HepG2 (cell line): ENCODE results near the gene ALDH7A1. TPM values are rescaled to one million over a fixed set of nuclear protein-coding genes. Genes with fewer than 3 reads are reported as not detected.

Experiments
- FOXJ3 ChIP-seq: sonication (generic); formaldehyde crosslinking; IDR thresholded peaks from 2 replicates; pipeline ENCODE4 v1.4.0; 2020; ENCODE audit warnings: missing genetic modification reagents, mild to moderate bottlenecking, borderline replicate concordance
- GMEB2 ChIP-seq: IDR thresholded peaks from 2 replicates; pipeline ENCODE4 v1.6.1; 2016; ENCODE audit warnings: missing biosample characterization, missing genetic modification reagents, low read depth
- MTF1 ChIP-seq: sonication (generic); formaldehyde crosslinking; IDR thresholded peaks from 2 replicates; pipeline ENCODE4 v1.5.0; 2020; ENCODE audit warnings: missing genetic modification reagents
- TRIM22 ChIP-seq: fragments of 450-650 bp; IDR thresholded peaks from 2 replicates; pipeline ENCODE4 v1.6.1; 2017
- ZBTB33 ChIP-seq: sonication (generic); formaldehyde crosslinking; IDR thresholded peaks from 2 replicates; pipeline ENCODE4 v1.4.0; 2020; ENCODE audit warnings: missing genetic modification reagents
- ZBTB4 ChIP-seq: sonication (generic); formaldehyde crosslinking; IDR thresholded peaks from 2 replicates; pipeline ENCODE4 v1.4.0; 2020; ENCODE audit warnings: missing genetic modification reagents, mild to moderate bottlenecking, borderline replicate concordance
- ZFP36 ChIP-seq: fragments of 150-350 bp; IDR thresholded peaks from 2 replicates; pipeline ENCODE4 v1.6.1; 2018; ENCODE audit warnings: borderline replicate concordance, low read length, low read depth; ENCODE audit not compliant: partially characterized antibody
- ZFP36L1 ChIP-seq: sonication (generic); formaldehyde crosslinking; IDR thresholded peaks from 2 replicates; pipeline ENCODE4 v1.8.0; 2022; ENCODE audit warnings: mild to moderate bottlenecking, missing genetic modification reagents, moderate library complexity
- ZNF205 ChIP-seq: IDR thresholded peaks from 2 replicates; pipeline ENCODE4 v1.6.1; 2018; ENCODE audit warnings: missing biosample characterization, missing genetic modification reagents
- ZNF276 ChIP-seq: sonication (generic); formaldehyde crosslinking; IDR thresholded peaks from 2 replicates; pipeline ENCODE4 v1.4.0; 2020; ENCODE audit warnings: mild to moderate bottlenecking, low read depth, missing genetic modification reagents
- ZNF605 ChIP-seq: sonication (generic); formaldehyde crosslinking; IDR thresholded peaks from 2 replicates; pipeline ENCODE4 v1.8.0; 2022; ENCODE audit warnings: mild to moderate bottlenecking, missing genetic modification reagents
- ZNF652 ChIP-seq: IDR thresholded peaks from 2 replicates; pipeline ENCODE4 v1.6.1; 2016; ENCODE audit warnings: low read depth, borderline replicate concordance
- ZNF678 ChIP-seq: sonication (generic); formaldehyde crosslinking; IDR thresholded peaks from 2 replicates; pipeline ENCODE4 v1.4.0; 2020; ENCODE audit warnings: mild to moderate bottlenecking, missing genetic modification reagents
- ZNF770 ChIP-seq: sonication (generic); formaldehyde crosslinking; IDR thresholded peaks from 2 replicates; pipeline ENCODE4 v1.5.0; 2020; ENCODE audit warnings: mild to moderate bottlenecking, missing genetic modification reagents
- ZSCAN31 ChIP-seq: sonication (generic); formaldehyde crosslinking; IDR thresholded peaks from 2 replicates; pipeline ENCODE4 v1.5.0; 2020; ENCODE audit warnings: low read depth, mild to moderate bottlenecking, missing genetic modification reagents
- ZSCAN9 ChIP-seq: IDR thresholded peaks from 2 replicates; pipeline ENCODE4 v1.6.1; 2016; ENCODE audit warnings: borderline replicate concordance
- polyA plus RNA-seq, 8 experiments: library from polyadenylated mRNA; depleted of rRNA in 3 of 8; stranded (reverse) in 7 of 8; unstranded in 1 of 8; fragments of >200 nt; fragmentation: Illumina TruSeq in 4 of 8; extraction: Trizol in 4 of 8; gene quantifications; 2 replicates each; pipeline versions ENCODE4 v1.2.1 to v1.2.3, GENCODE V29; 2011 to 2016; ENCODE audit warnings: low read depth in 4 of 8, missing spikeins in 1 of 8, mixed read lengths in 1 of 8; ENCODE audit not compliant: insufficient read depth in 1 of 8
- total RNA-seq, 5 experiments: library from RNA; depleted of rRNA; stranded (reverse); fragments of >200 nt; fragmentation: Illumina TruSeq; extraction: Trizol; gene quantifications; 2 replicates each; pipeline ENCODE4 v1.2.3, GENCODE V29; 2016; ENCODE audit warnings: low read depth in 1 of 5

ALDH7A1 gene
- total and polyA plus RNA-seq, 2 of the 13 experiments (the other 11 are each of a cell fraction or from before 2014, with no cell fraction given) = 69.0 to 100 TPM

GRCh38 chr5:126544087-126544740 lies 50.8 kb downstream of the ALDH7A1 start (continued):
- TF ChIP-seq GMEB2 (CRISPR knock-in tag) (no peak), ZFP36L1 (no peak), ZNF770 (CRISPR knock-in tag) (peak; percentile 63; the same call in 1 of the 2 replicates), ZNF276 (no peak), MTF1 (no peak), ZNF205 (no peak), FOXJ3 (CRISPR knock-in tag) (no peak), ZNF652 (CRISPR knock-in tag) (no peak), ZNF678 (CRISPR knock-in tag) (no peak), ZBTB33 (peak; percentile 58; the same call in 1 of the 2 replicates), ZSCAN31 (CRISPR knock-in tag) (no peak), ZBTB4 (0 out of 2 replicates have a peak, but pooled peaks have one; percentile 44), TRIM22 (no peak), ZFP36 (no peak), ZSCAN9 (CRISPR knock-in tag) (no peak), ZNF605 (CRISPR knock-in tag) (0 out of 2 replicates have a peak, but pooled peaks have one; percentile 20)
